ENCODE results near the gene CNTNAP2. TPM values are rescaled to one million over a fixed set of nuclear protein-coding genes. Genes with fewer than 3 reads are reported as not detected.

The CNTNAP2 gene
- total and polyA plus RNA-seq, 2 donors = 5.1 to 10.3 TPM

DNA sequence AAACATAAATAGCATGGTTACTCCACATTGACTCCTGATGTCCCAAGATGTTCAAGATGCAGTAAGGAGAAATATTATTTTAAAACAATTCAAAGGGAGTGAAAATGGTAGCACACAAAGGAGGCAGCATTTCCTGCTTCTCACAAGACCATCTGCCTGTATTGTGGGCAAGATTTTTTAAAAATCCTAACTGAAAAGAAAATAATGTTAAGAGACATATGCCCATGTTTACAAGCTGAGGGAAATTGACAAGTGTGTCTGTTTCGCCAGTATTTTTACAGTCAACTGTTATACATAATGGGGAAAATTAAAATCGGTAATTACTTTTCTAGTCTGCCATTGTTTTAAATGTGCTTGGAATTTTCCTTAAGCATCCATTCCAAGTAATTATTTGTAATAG, 1827.7 kb downstream of the CNTNAP2 start:
- no peaks in the 10 kb centered on the region for H3K36me3 ChIP-seq (ENCODE audit: control insufficient read depth in 2 of 2, insufficient read depth in 2 of 2, low read length in 1 of 2)
- no peak overlapping the region for H3K27ac ChIP-seq (ENCODE audit: low read depth in 1 of 2, low read length in 1 of 2)
- DNase-seq (ENCODE audit: low read depth in 6 of 9, low spot score in 9 of 9) = no peak
- no peaks in the 10 kb centered on the region for H3K9me3 ChIP-seq (ENCODE audit: control insufficient read depth in 2 of 2, insufficient read depth in 1 of 2, low read length in 1 of 2)
- H3K4me3 ChIP-seq (ENCODE audit: low read length in 2 of 2) = no peak overlapping the region
- WGBS = 95% methylated on average over 2 of the region's 2 CpGs
- H3K27me3 ChIP-seq (ENCODE audit: control insufficient read depth in 2 of 2, insufficient read depth in 1 of 2, low read length in 1 of 2) = no peaks in the 10 kb centered on the region
- H3K4me1 ChIP-seq (ENCODE audit: control insufficient read depth in 2 of 2, insufficient read depth in 2 of 2, low read length in 2 of 2) = no peaks in the 10 kb centered on the region

DNA sequence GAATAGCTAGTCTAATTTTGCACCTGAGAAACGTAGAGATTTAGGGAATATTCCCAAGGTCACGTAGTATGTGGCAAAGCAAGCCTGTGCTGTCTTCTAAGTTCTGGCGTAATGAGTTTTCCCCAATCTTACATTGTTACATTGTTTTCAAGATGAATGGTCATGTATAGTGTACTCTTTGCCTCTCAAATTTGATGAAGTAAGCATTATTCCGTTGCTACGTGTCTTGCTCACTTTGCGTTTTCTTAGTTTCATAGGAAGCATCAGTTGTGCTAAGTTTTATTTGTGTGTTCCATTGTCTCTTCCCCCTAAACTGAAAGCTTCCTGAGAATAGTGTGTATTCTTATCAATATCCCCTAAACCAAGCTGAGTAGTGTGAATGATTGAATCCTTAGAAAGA, 1836.3 kb downstream of the CNTNAP2 start:
- WGBS = 96% methylated on average over 6 of the region's 6 CpGs
- DNase-seq (ENCODE audit: low read depth in 6 of 9, low spot score in 9 of 9) = no peak
- H3K4me1 ChIP-seq (ENCODE audit: control insufficient read depth in 2 of 2, insufficient read depth in 2 of 2, low read length in 2 of 2) = no peaks in the 10 kb centered on the region

DNA sequence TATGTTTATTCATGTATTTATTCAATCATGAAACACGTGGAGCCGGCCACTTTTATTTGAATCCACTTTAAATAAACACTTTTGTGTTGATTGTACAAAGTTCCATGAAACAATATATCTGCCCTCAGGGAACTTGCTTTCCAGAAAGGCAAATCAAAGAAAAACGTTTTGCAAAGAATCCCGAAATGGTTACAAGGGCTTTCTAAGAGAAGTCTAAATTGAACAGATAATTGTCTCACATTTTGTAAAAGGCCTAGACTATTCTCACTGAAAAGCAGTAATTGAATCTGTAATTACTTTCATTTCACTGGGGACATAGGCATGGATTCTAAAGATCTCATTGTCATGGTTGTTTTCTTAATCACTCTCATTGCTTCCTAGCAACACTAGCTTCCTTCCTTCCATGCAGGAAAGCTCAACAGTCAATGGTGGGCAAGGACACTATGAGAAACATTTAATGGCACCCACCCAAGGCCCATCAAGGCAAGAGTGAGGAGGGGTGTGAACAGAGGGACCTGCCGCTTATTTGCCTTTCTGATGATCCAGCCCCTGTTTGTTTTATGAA, 1851.5 kb downstream of the CNTNAP2 start:
- 91% methylated on average over 5 of the region's 5 CpGs for WGBS
- no peak for DNase-seq (ENCODE audit: low read depth in 6 of 9, low spot score in 9 of 9)

More for the DNA sequence above, 1836.3 kb downstream of the CNTNAP2 start:
- Histone ChIP-seq H3K9me3 (ENCODE audit: control insufficient read depth in 2 of 2, insufficient read depth in 1 of 2, low read length in 1 of 2) (no peaks in the 10 kb centered on the region), H3K36me3 (ENCODE audit: control insufficient read depth in 2 of 2, insufficient read depth in 2 of 2, low read length in 1 of 2) (no peaks in the 10 kb centered on the region), H3K27me3 (ENCODE audit: control insufficient read depth in 2 of 2, insufficient read depth in 1 of 2, low read length in 1 of 2) (no peaks in the 10 kb centered on the region), H3K4me3 (ENCODE audit: low read length in 2 of 2) (no peak overlapping the region), H3K27ac (ENCODE audit: low read depth in 1 of 2, low read length in 1 of 2) (no peak overlapping the region)

DNA sequence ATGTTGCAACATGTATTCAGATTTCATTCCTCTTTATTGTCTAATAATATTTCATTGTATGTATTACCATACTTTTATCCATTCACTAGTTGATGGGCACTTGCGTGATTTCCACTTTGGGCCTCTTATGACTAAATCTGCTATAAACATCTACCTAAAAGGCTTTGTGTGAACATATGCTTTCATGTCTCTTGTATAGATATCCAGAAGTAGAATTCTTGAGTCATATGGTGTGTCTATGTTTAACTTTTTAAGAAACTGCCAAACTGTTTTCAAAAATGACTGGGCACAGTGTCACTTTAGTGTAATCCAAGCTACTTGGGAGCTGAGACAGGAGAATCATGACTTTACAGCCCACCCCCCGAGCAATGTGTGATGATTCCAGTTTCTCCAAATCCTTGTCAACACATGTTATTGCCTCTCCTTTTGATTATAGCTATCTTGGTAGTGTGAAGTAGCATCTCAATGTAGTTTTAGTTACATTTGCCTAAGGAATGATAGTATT, 1855.1 kb downstream of the CNTNAP2 start:
- WGBS = 88% methylated on average over 2 of the region's 2 CpGs
- DNase-seq (ENCODE audit: low read depth in 6 of 9, low spot score in 9 of 9) = no peak
- H3K4me3 ChIP-seq (ENCODE audit: low read length in 2 of 2) = no peak overlapping the region
- no peaks in the 10 kb centered on the region for H3K36me3 ChIP-seq (ENCODE audit: control insufficient read depth in 2 of 2, insufficient read depth in 2 of 2, low read length in 1 of 2)
- H3K27ac ChIP-seq (ENCODE audit: low read depth in 1 of 2, low read length in 1 of 2) = no peak overlapping the region
- H3K27me3 ChIP-seq (ENCODE audit: control insufficient read depth in 2 of 2, insufficient read depth in 1 of 2, low read length in 1 of 2) = no peaks in the 10 kb centered on the region
- no peaks in the 10 kb centered on the region for H3K4me1 ChIP-seq (ENCODE audit: control insufficient read depth in 2 of 2, insufficient read depth in 2 of 2, low read length in 2 of 2)
- no peaks in the 10 kb centered on the region for H3K9me3 ChIP-seq (ENCODE audit: control insufficient read depth in 2 of 2, insufficient read depth in 1 of 2, low read length in 1 of 2)

More for the DNA sequence above, 1851.5 kb downstream of the CNTNAP2 start:
- Histone ChIP-seq H3K27me3 (ENCODE audit: control insufficient read depth in 2 of 2, insufficient read depth in 1 of 2, low read length in 1 of 2) (no peaks in the 10 kb centered on the region), H3K27ac (ENCODE audit: low read depth in 1 of 2, low read length in 1 of 2) (no peak overlapping the region), H3K4me1 (ENCODE audit: control insufficient read depth in 2 of 2, insufficient read depth in 2 of 2, low read length in 2 of 2) (no peaks in the 10 kb centered on the region), H3K9me3 (ENCODE audit: control insufficient read depth in 2 of 2, insufficient read depth in 1 of 2, low read length in 1 of 2) (no peaks in the 10 kb centered on the region), H3K36me3 (ENCODE audit: control insufficient read depth in 2 of 2, insufficient read depth in 2 of 2, low read length in 1 of 2) (no peaks in the 10 kb centered on the region), H3K4me3 (ENCODE audit: low read length in 2 of 2) (no peak overlapping the region)

DNA sequence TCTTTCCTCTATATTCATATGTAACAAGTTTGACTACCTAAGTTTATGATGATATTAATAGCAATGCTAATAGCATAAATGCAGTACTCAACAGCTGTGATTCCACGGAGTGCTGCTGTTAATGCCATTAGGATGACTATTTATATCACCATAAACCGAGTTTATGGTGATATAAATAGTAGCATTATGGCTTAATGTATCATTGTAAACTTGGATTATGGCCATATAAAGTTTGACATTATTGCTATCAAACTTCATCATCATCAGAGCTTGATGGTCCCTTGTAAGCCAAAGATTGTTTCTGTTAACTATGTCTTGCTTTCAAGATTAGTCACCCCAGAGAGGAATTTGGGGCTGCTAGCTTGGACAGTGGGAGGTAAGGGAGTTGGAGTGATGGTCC, 1861.6 kb downstream of the CNTNAP2 start:
- no peaks in the 10 kb centered on the region for H3K4me1 ChIP-seq (ENCODE audit: control insufficient read depth in 2 of 2, insufficient read depth in 2 of 2, low read length in 2 of 2)
- WGBS = 88% methylated on average over 2 of the region's 2 CpGs
- DNase-seq (ENCODE audit: low read depth in 6 of 9, low spot score in 9 of 9) = no peak
- H3K9me3 ChIP-seq (ENCODE audit: control insufficient read depth in 2 of 2, insufficient read depth in 1 of 2, low read length in 1 of 2) = no peaks in the 10 kb centered on the region
- H3K27ac ChIP-seq (ENCODE audit: low read depth in 1 of 2, low read length in 1 of 2) = no peak overlapping the region
- H3K4me3 ChIP-seq (ENCODE audit: low read length in 2 of 2) = no peak overlapping the region
- H3K27me3 ChIP-seq (ENCODE audit: control insufficient read depth in 2 of 2, insufficient read depth in 1 of 2, low read length in 1 of 2) = no peaks in the 10 kb centered on the region
- H3K36me3 ChIP-seq (ENCODE audit: control insufficient read depth in 2 of 2, insufficient read depth in 2 of 2, low read length in 1 of 2) = no peaks in the 10 kb centered on the region

DNA sequence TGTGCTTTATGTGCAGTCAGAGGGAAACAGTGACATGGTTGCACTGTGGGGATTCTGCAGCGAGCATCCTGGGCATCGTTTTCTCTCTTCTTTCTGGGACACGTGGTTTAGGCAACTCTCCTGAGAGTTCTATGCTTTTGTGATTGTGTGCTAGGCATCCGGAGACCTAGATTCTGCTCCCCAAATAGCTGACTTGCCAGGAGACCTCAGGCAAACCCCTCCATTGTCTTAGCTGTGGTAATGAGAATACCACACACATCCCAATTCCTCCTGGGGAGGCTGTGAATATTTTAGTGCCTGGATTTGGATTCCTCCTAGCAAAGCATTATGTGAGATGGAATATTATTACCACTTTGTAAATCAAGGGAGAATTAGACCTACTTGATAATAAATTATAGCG, 1862.0 kb downstream of the CNTNAP2 start:
- H3K27ac ChIP-seq (ENCODE audit: low read depth in 1 of 2, low read length in 1 of 2) = no peak overlapping the region
- no peaks in the 10 kb centered on the region for H3K27me3 ChIP-seq (ENCODE audit: control insufficient read depth in 2 of 2, insufficient read depth in 1 of 2, low read length in 1 of 2)
- no peak overlapping the region for H3K4me3 ChIP-seq (ENCODE audit: low read length in 2 of 2)
- no peaks in the 10 kb centered on the region for H3K36me3 ChIP-seq (ENCODE audit: control insufficient read depth in 2 of 2, insufficient read depth in 2 of 2, low read length in 1 of 2)
- no peak for DNase-seq (ENCODE audit: low read depth in 6 of 9, low spot score in 9 of 9)
- WGBS = 90% methylated on average over 5 of the region's 5 CpGs
- H3K9me3 ChIP-seq (ENCODE audit: control insufficient read depth in 2 of 2, insufficient read depth in 1 of 2, low read length in 1 of 2) = no peaks in the 10 kb centered on the region
- no peaks in the 10 kb centered on the region for H3K4me1 ChIP-seq (ENCODE audit: control insufficient read depth in 2 of 2, insufficient read depth in 2 of 2, low read length in 2 of 2)

DNA sequence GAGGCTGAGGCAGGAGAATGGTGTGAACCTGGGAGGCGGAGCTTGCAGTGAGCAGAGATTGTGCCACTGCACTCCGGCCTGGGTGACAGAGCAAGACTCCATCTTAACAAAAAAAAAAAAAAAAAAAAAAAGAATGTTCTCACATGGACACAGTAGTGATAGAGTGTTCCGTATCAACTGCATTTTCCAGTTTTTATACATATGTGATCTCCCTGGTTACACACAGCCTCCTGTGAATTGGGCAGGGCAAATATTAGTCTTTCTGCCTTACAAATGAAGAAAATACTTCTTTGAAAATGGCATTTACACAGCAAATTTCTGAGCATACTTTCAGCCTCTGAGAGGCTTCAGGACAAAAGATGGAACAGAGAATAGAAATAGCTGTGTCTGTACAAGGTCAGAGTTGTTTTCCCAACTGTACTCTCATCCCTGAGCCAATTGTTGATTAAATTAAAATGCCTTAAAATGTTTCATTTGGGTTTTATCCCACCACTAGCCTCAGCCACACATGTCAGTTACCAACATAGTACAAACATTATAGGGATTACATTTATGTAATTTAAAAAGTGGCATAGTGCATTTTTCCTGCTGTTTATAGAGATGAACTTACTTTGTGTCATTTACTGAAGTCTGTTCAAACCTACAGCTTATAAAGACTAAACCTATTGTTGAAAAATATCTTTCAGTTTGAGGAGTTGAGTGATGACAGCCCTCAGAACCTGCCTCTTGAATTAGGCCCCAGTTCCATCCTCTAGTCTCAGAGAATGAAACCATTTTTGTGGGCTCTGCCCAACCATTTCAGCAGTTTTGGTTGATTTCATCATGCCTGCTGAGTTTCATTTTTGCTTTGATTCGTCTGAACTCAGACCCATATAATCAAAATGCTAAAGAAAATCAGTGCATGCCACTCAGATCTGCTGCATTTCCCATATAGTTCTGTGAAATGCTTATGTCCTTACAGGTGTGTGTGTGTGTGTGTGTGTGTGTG, 1864.5 kb downstream of the CNTNAP2 start:
- 94% methylated on average over 4 of the region's 4 CpGs for WGBS
- DNase-seq (ENCODE audit: low read depth in 6 of 9, low spot score in 9 of 9) = no peak
- no peak overlapping the region for H3K27ac ChIP-seq (ENCODE audit: low read depth in 1 of 2, low read length in 1 of 2)
- H3K36me3 ChIP-seq (ENCODE audit: control insufficient read depth in 2 of 2, insufficient read depth in 2 of 2, low read length in 1 of 2) = no peaks in the 10 kb centered on the region
- H3K27me3 ChIP-seq (ENCODE audit: control insufficient read depth in 2 of 2, insufficient read depth in 1 of 2, low read length in 1 of 2) = no peaks in the 10 kb centered on the region
- H3K9me3 ChIP-seq (ENCODE audit: control insufficient read depth in 2 of 2, insufficient read depth in 1 of 2, low read length in 1 of 2) = no peaks in the 10 kb centered on the region
- no peaks in the 10 kb centered on the region for H3K4me1 ChIP-seq (ENCODE audit: control insufficient read depth in 2 of 2, insufficient read depth in 2 of 2, low read length in 2 of 2)
- H3K4me3 ChIP-seq (ENCODE audit: low read length in 2 of 2) = no peak overlapping the region

DNA sequence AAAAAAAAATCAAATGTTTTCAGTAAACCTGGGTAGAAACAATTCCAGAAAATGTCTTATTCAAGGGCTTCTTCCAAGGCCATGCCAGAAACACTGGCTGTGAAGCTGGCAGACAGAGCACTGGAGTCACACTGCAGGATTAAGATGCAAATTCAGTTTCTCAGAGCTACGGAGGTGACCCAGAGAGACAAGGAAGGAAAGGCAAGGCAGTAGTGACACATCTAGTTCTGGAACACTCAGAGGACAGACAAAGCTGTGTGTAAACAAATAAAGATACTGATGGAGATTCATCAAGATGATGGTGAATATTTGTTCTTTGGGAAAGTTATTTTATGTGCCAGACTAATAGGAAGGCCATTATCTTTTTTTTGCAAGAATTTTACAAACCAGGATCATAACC, 1865.7 kb downstream of the CNTNAP2 start:
- Histone ChIP-seq H3K4me3 (ENCODE audit: low read length in 2 of 2) (no peak overlapping the region), H3K36me3 (ENCODE audit: control insufficient read depth in 2 of 2, insufficient read depth in 2 of 2, low read length in 1 of 2) (no peaks in the 10 kb centered on the region), H3K9me3 (ENCODE audit: control insufficient read depth in 2 of 2, insufficient read depth in 1 of 2, low read length in 1 of 2) (no peaks in the 10 kb centered on the region), H3K4me1 (ENCODE audit: control insufficient read depth in 2 of 2, insufficient read depth in 2 of 2, low read length in 2 of 2) (no peaks in the 10 kb centered on the region), H3K27me3 (ENCODE audit: control insufficient read depth in 2 of 2, insufficient read depth in 1 of 2, low read length in 1 of 2) (no peaks in the 10 kb centered on the region), H3K27ac (ENCODE audit: low read depth in 1 of 2, low read length in 1 of 2) (no peak overlapping the region)
- no peak for DNase-seq (ENCODE audit: low read depth in 6 of 9, low spot score in 9 of 9)
- WGBS = 94% methylated on average over 1 of the region's 1 CpG

DNA sequence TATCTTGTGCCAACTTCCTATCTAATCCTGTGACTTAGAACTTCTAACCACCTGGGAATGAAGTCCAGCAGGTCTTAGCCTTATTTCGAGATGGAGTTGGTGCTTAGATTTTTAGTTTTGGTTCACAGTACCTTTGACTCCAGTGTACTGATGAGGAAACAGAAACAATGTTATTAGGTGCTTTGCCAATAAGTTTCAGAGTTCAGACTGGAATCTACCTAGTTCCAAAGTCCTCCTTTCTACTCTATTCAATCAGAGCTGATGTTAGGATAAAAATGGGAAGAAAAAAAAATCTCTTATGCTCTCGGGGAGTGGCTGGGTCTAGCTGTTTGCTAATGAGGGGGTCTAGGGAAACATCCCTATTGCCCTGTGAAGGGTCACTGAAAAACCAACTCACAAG, 1867.7 kb downstream of the CNTNAP2 start:
- no peaks in the 10 kb centered on the region for H3K9me3 ChIP-seq (ENCODE audit: control insufficient read depth in 2 of 2, insufficient read depth in 1 of 2, low read length in 1 of 2)
- no peaks in the 10 kb centered on the region for H3K36me3 ChIP-seq (ENCODE audit: control insufficient read depth in 2 of 2, insufficient read depth in 2 of 2, low read length in 1 of 2)
- H3K27me3 ChIP-seq (ENCODE audit: control insufficient read depth in 2 of 2, insufficient read depth in 1 of 2, low read length in 1 of 2) = no peaks in the 10 kb centered on the region
- no peak overlapping the region for H3K4me3 ChIP-seq (ENCODE audit: low read length in 2 of 2)
- DNase-seq (ENCODE audit: low read depth in 6 of 9, low spot score in 9 of 9) = no peak
- H3K27ac ChIP-seq (ENCODE audit: low read depth in 1 of 2, low read length in 1 of 2) = no peak overlapping the region
- no peaks in the 10 kb centered on the region for H3K4me1 ChIP-seq (ENCODE audit: control insufficient read depth in 2 of 2, insufficient read depth in 2 of 2, low read length in 2 of 2)
- WGBS = 88% methylated on average over 2 of the region's 2 CpGs
